Myocyte (in vitro differentiated cells): ENCODE results near the gene CYB561D1. TPM values are rescaled to one million over a fixed set of nuclear protein-coding genes. Genes with fewer than 3 reads are reported as not detected.
A peak's percentile ranks its signal among the peaks of the same experiment; 100 is the strongest.

Experiments
- DNase-seq: peaks from one replicate; pipeline ENCODE4 v3.0.0-alpha.2; 2012; ENCODE audit warnings: low read depth
- total RNA-seq: library from RNA; depleted of rRNA; stranded (reverse); fragments of >200 nt; gene quantifications from 2 replicates; pipeline ENCODE4 v1.2.3, GENCODE V29; 2014

CYB561D1 gene
- total RNA-seq, 1 donor from 2014 or later: 3.9 TPM

- peak; percentile 94 for DNase-seq
Measured at GRCh38 chr1:109546311-109547109, 52.6 kb downstream of the CYB561D1 start.

DNA sequence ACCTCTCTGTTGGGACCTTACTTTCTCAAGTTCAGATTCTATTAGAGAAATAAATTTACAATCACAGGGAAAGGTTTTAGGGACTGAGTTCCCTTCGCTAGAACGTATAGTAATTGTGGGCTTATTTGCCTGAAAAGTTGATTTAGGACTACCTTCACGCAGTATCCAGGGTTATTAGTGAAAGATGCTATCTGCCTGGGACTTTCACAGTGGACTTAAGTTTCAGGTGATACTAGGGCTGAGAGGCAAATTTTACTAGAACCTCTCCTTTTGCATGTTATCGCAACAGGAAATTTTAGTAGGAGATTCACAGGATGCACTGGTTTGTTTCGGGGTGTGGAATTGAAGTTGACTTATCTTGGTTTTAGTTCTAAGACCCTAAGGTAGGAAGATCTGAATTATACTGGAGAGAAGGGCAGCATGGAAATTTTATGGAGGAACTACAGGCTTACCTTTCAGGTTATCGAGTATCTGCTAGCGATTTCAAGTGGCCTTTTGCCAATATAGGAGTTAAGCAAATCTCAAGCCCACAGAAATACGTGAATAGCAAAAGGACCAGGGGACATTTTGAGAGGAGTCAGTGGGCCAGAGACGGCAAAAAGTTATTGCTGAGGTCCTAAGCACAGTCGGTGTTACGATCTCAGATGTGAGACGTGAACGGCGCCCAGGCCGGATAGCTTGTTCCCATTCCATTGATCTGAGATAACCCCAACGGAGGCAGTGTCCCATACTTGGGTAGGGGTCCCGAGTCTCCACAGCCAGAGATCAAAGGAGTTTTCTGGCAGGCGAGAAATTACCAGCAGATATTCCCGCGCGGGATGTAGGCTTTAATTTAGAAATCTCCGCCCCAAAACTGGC lies 53.8 kb downstream of the CYB561D1 start:
- no peak for DNase-seq

DNA sequence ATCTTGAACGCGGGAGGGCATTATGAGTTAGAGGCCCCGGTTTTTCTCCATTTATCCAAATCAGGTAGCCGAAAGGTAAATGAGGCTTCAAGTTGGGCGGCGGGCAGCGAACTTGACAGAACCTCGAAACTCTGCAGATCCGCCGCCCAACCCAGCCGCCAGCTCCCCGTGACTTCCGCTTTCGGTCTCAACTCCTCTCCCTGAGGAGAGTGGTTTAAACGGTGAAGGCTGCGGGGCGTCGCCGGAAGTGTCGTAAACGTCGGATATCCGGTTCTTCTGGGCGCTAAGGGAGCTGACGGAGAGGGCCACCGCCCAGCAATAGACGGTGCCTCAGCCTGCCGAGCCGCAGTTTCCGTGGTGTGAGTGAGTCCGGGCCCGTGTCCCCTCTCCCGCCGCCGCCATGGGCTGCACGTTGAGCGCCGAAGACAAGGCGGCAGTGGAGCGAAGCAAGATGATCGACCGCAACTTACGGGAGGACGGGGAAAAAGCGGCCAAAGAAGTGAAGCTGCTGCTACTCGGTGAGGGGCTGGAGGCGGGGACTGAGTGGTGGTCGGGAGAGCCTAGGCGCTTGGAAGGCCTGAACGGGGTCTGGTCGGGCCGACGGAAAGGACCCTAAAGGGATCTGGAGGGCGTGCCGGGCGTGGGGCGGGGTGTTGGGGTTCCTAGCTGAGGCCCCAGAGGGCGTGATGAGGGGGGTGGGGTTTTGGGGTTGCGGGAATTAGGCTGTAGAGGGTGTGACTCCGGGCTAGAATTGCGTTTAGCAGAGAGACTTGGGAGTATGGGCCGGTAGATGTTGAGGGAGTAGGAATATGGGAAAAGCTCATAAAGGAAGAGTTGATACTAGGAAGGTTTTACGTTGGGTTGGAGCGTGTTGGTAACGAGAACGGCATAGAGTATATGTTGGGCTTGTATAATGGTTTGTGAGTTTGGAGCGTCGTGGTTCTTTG lies 54.7 kb downstream of the CYB561D1 start, which contains the start of gene GNAI3:
Gene GNAI3 (plus strand): TSS at position 295 of the 947 bp plus-strand sequence. CDS start 106 bp downstream, at position 401.
- peak; percentile 95 for DNase-seq

Other genes starting within 250 kb of the CYB561D1 start
- 0.31 and 0.43 TPM in 2 replicates for gene CELSR2, start 244.6 kb upstream of the CYB561D1 start, total RNA-seq
- 3.6 and 4.0 TPM in 2 replicates for gene PSRC1, start 210.9 kb upstream of the CYB561D1 start, total RNA-seq
- gene MYBPHL, start 187.1 kb upstream of the CYB561D1 start, total RNA-seq: 1.1 TPM in 1 of 2 replicates, not detected in the other
- gene SORT1, start 96.2 kb upstream of the CYB561D1 start, total RNA-seq: 61.8 and 69.7 TPM in 2 replicates
- 58.4 and 72.8 TPM in 2 replicates for gene PSMA5, start 67.6 kb upstream of the CYB561D1 start, total RNA-seq
- gene SYPL2, start 27.5 kb upstream of the CYB561D1 start, total RNA-seq: 14.7 and 15.8 TPM in 2 replicates
- gene ATXN7L2, start 10.2 kb upstream of the CYB561D1 start, total RNA-seq: 6.1 and 6.7 TPM in 2 replicates
- gene AMIGO1, start 15.6 kb downstream of the CYB561D1 start, total RNA-seq: 0.37 and 0.42 TPM in 2 replicates
- gene GPR61, start 45.8 kb downstream of the CYB561D1 start, total RNA-seq: 0.13 and 0.21 TPM in 2 replicates
- gene GNAI3, start 54.5 kb downstream of the CYB561D1 start, total RNA-seq: 6.0 and 6.6 TPM in 2 replicates
- gene GNAT2, start 125.5 kb downstream of the CYB561D1 start, total RNA-seq: 0.13 TPM in 1 of 2 replicates, not detected in the other
- gene AMPD2, start 125.7 kb downstream of the CYB561D1 start, total RNA-seq: 54.9 and 60.4 TPM in 2 replicates
- 5.5 and 5.8 TPM in 2 replicates for gene GSTM4, start 162.0 kb downstream of the CYB561D1 start, total RNA-seq
- gene GSTM2, start 174.0 kb downstream of the CYB561D1 start, total RNA-seq: 22.6 and 28.5 TPM in 2 replicates
- 0.48 and 0.83 TPM in 2 replicates for gene GSTM1, start 193.7 kb downstream of the CYB561D1 start, total RNA-seq
- not detected in 2 replicates for gene GSTM5, start 218.2 kb downstream of the CYB561D1 start, total RNA-seq
- gene GSTM3, start 246.9 kb downstream of the CYB561D1 start, total RNA-seq: 11.5 and 20.6 TPM in 2 replicates